CD4-positive, alpha-beta memory T cell (primary cell): Measurements from ENCODE around the gene SERP1. TPM values are rescaled to one million over a fixed set of nuclear protein-coding genes. Genes with fewer than 3 reads are reported as not detected.

Experiments
- CTCF ChIA-PET: fragments of 350-600 bp; sonication (Branson Sonifier 250); formaldehyde crosslinking; loops from one replicate; lab custom pipeline; 2021; ENCODE audit warnings: inconsistent platforms; ENCODE audit not compliant: partially characterized antibody; lab: Charles Lee
- POLR2A ChIA-PET: fragments of 350-600 bp; sonication (Branson Sonifier 250); formaldehyde crosslinking; loops from one replicate; lab custom pipeline; 2021; ENCODE audit not compliant: partially characterized antibody; lab: Charles Lee
- DNase-seq, 5 donors: peaks; one replicate each; pipeline versions ENCODE4 v3.0.0 to v3.0.0-alpha.2; 2020 to 2022; ENCODE audit warnings: mixed read lengths in 1 of 5
- H3K27ac ChIP-seq: one replicate; pipeline ENCODE4 v1.7.0; 2013; ENCODE audit warnings: low read depth, low read length
- H3K27me3 ChIP-seq: 2 replicates; pipeline ENCODE4 v1.7.0; 2013; ENCODE audit warnings: mild to moderate bottlenecking, low read length, moderate library complexity; ENCODE audit not compliant: insufficient read depth
- H3K36me3 ChIP-seq: 2 replicates; pipeline ENCODE4 v1.7.0; 2013; ENCODE audit warnings: mild to moderate bottlenecking, low read length, moderate library complexity; ENCODE audit not compliant: insufficient read depth
- H3K4me1 ChIP-seq: 2 replicates; pipeline ENCODE4 v1.7.0; 2013; ENCODE audit warnings: mild to moderate bottlenecking, low read length, moderate library complexity; ENCODE audit not compliant: insufficient read depth
- H3K4me3 ChIP-seq, 2 donors: one replicate each; pipeline ENCODE4 v1.7.0; 2013; ENCODE audit warnings: low read length in 2 of 2, mild to moderate bottlenecking in 1 of 2
- H3K9me3 ChIP-seq, 2 donors: one replicate each; pipeline ENCODE4 v1.7.0; 2013; ENCODE audit warnings: low read length in 2 of 2, control low read depth in 1 of 2; ENCODE audit not compliant: control insufficient read depth in 1 of 2
- H3K27ac Mint-ChIP-seq, 7 donors: one replicate each; pipeline ENCODE4 v1.8.0; 2020 to 2021; ENCODE audit warnings: mixed read lengths in 7 of 7, mild to moderate bottlenecking in 6 of 7, inconsistent platforms in 3 of 7, moderate library complexity in 3 of 7
- H3K27me3 Mint-ChIP-seq, 2 donors: one replicate each; pipeline ENCODE4 v1.8.0; 2020 to 2021; ENCODE audit warnings: mixed read lengths in 2 of 2
- H3K36me3 Mint-ChIP-seq, 2 donors: one replicate each; pipeline ENCODE4 v1.8.0; 2020 to 2021; ENCODE audit warnings: mixed read lengths in 2 of 2, inconsistent platforms in 1 of 2, mild to moderate bottlenecking in 1 of 2
- H3K4me1 Mint-ChIP-seq, 4 donors: one replicate each; pipeline ENCODE4 v1.8.0; 2020 to 2021; ENCODE audit warnings: mixed read lengths in 4 of 4, mild to moderate bottlenecking in 1 of 4
- H3K4me3 Mint-ChIP-seq, 8 donors: one replicate each; pipeline ENCODE4 v1.8.0; 2020 to 2021; ENCODE audit warnings: mixed read lengths in 8 of 8, mild to moderate bottlenecking in 7 of 8, moderate library complexity in 6 of 8, inconsistent platforms in 3 of 8
- H3K9me3 Mint-ChIP-seq, 8 donors: one replicate each; pipeline ENCODE4 v1.8.0; 2020 to 2021; ENCODE audit warnings: mixed read lengths in 8 of 8, mild to moderate bottlenecking in 5 of 8, inconsistent platforms in 3 of 8, moderate library complexity in 1 of 8
- intact Hi-C: fragments of 100-400 bp; cut with micrococcal nuclease; formaldehyde crosslinking; loops from one replicate; pipeline ENCODE4 v1.15.1; 2023
- polyA plus RNA-seq, 2 donors: library from polyadenylated mRNA; unstranded; fragments of 300-500 nt; fragmentation: Illumina TruSeq; gene quantifications; one replicate each; pipeline ENCODE4 v1.2.3, GENCODE V29; 2021
- total RNA-seq, 2 experiments: library from RNA; stranded (reverse); gene quantifications; one replicate each; pipeline ENCODE4 v1.2.3, GENCODE V29; 2021

Gene SERP1
- total and polyA plus RNA-seq, 4 experiments from 2014 or later = 107 to 129 (median 125) TPM

DNA sequence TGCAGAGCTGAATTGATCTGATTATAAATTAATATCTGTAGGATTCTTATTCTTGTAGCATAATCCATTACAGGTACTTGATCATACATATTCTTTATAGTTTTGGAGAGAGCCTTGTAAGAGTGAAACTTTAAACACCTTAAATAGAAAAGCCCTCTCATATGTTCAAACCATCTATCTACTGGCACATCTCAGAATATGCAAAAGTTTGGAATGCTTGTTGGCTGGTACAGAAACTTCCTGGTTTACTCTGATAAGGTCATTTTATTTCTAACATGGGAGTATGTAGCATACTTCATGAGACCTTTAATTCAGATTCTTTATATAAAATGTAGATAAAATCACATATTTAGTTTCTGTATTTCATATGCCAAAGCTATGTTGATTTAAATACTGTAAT lies 34.9 kb upstream of the SERP1 start:
- Mint-ChIP-seq H3K4me1 (peaks cover 11 to 22% (median 17%) of the 10 kb centered on the region in 4 donors), H3K27me3 (no peaks in the 10 kb centered on the region), H3K36me3 (peaks cover 37 to 65% of the 10 kb centered on the region in 2 donors), H3K9me3 (no peaks in the 10 kb centered on the region), H3K27ac (peak overlapping the region in 1 of 7 donors; percentile 61), H3K4me3 (no peak overlapping the region)
- POLR2A ChIA-PET = no interaction called here
- H3K4me3 ChIP-seq = no peak overlapping the region
- no peaks in the 10 kb centered on the region for H3K27me3 ChIP-seq
- CTCF ChIA-PET = no interaction called here
- DNase-seq = no peak
- peaks cover 12% of the 10 kb centered on the region for H3K4me1 ChIP-seq
- peaks cover 24% of the 10 kb centered on the region for H3K36me3 ChIP-seq
- no peaks in the 10 kb centered on the region for H3K9me3 ChIP-seq
- no peak overlapping the region for H3K27ac ChIP-seq
- intact Hi-C loops = no loop called here

DNA sequence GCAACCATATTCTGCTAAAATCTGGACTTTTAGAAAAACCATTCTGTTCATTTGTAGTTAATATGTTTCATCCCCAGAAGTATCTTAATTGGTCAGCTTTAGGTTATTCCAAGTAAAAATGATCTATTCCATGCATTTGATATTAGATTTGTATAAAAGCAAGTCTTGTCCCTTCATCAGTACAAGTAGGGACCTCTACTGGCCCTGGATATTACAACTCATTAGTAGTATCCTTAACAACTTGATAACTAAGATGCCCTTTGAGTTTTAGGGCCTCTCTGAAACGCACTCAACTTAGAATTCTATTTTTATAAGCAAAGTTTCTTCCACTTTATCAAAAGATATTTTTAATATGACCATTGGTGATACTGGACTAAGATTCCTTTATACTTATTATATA lies 31.6 kb upstream of the SERP1 start:
- H3K27ac Mint-ChIP-seq = peak overlapping the region in 3 of 7 donors; percentile 30 to 77 (median 42)

GRCh38 chr3:150567328-150567727 lies 21.0 kb upstream of the SERP1 start:
- ChIA-PET POLR2A (no interaction called here), CTCF (no interaction called here)

More for the DNA sequence above, 31.6 kb upstream of the SERP1 start:
- Histone ChIP-seq H3K36me3 (peaks cover 25% of the 10 kb centered on the region), H3K4me1 (peaks cover 28% of the 10 kb centered on the region), H3K4me3 (no peak overlapping the region), H3K27ac (no peak overlapping the region), H3K27me3 (no peaks in the 10 kb centered on the region), H3K9me3 (no peaks in the 10 kb centered on the region)
- Mint-ChIP-seq H3K4me3 (peak overlapping the region in 1 of 8 donors; percentile 25), H3K36me3 (peaks cover 33 to 67% of the 10 kb centered on the region in 2 donors), H3K27me3 (no peaks in the 10 kb centered on the region), H3K4me1 (peaks cover 22 to 40% (median 35%) of the 10 kb centered on the region in 4 donors), H3K9me3 (no peaks in the 10 kb centered on the region)
- CTCF ChIA-PET = interaction anchor here (0.9 to 1.5 kb wide), 3 partner anchors 8 to 170 kb away, joined by 3 read pairs; partner anchors contain the start of genes SELENOT and TSC22D2
- DNase-seq = no peak
- POLR2A ChIA-PET = interaction anchor here (0.7 to 3.9 kb wide), 3 partner anchors 25 to 126 kb away, joined by 3 to 20 read pairs (median 9); partner anchors contain the start of genes EIF2A, ERICH6, SELENOT and SERP1
- intact Hi-C loops = no loop called here

DNA sequence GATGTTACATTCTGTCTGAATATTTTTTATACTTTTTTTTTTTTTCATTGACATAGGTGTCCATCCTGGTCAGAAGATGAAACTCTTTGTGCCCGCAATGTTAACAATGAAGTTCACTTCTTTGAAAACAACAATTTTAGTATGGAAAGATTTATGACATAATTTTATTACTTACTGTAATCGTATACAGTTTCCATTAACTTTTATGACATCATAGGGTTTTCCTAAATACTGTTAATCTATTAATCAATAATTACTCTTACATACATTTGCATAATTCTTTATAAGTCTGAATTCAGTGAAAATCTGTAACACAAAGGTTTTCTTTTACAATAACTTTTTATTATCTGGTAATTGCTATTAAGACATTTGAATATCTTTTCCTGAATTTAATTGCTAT lies 17.9 kb upstream of the SERP1 start:
- Mint-ChIP-seq H3K36me3 (peaks cover 25 to 45% of the 10 kb centered on the region in 2 donors), H3K4me3 (no peak overlapping the region), H3K4me1 (peaks cover 0 to 5% (median 4%) of the 10 kb centered on the region in 4 donors), H3K9me3 (no peaks in the 10 kb centered on the region), H3K27me3 (no peaks in the 10 kb centered on the region), H3K27ac (no peak overlapping the region)
- no peaks in the 10 kb centered on the region for H3K4me1 ChIP-seq
- H3K27me3 ChIP-seq = no peaks in the 10 kb centered on the region
- intact Hi-C loops = no loop called here
- no peaks in the 10 kb centered on the region for H3K9me3 ChIP-seq
- H3K27ac ChIP-seq = no peak overlapping the region
- DNase-seq = no peak
- ChIA-PET POLR2A (no interaction called here), CTCF (no interaction called here)
- no peak overlapping the region for H3K4me3 ChIP-seq
- H3K36me3 ChIP-seq = peaks cover 30% of the 10 kb centered on the region

More at GRCh38 chr3:150567328-150567727, 21.0 kb upstream of the SERP1 start:
- Mint-ChIP-seq H3K4me1 (peaks cover 0 to 2% (median under 1%) of the 10 kb centered on the region in 4 donors), H3K9me3 (no peaks in the 10 kb centered on the region), H3K27ac (peak overlapping the region in 1 of 7 donors; percentile 13), H3K27me3 (no peaks in the 10 kb centered on the region), H3K36me3 (peaks cover 30 to 55% of the 10 kb centered on the region in 2 donors), H3K4me3 (no peak overlapping the region)
- intact Hi-C loops = no loop called here
- Histone ChIP-seq H3K4me3 (no peak overlapping the region), H3K27ac (no peak overlapping the region), H3K9me3 (no peaks in the 10 kb centered on the region), H3K27me3 (no peaks in the 10 kb centered on the region), H3K36me3 (peaks cover 41% of the 10 kb centered on the region), H3K4me1 (no peaks in the 10 kb centered on the region)
- no peak for DNase-seq

DNA sequence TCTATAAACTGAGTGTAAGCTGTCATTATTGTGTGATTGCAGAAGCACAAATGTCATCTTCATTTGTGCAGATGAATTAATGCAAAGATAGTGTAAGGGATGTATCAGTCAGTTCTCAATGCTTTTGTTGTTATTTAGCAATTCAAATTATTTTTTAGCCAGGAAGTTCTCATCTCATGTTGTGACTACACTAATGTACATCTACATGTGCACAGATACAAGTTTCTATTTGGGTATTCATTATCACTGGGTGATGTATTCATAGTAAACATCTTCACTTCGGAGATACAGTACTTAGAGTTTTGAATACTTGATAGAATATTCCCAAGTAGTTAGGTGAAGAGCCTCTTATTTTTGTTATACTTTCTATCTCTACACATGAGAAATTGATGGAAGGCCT lies 11.4 kb upstream of the SERP1 start:
- H3K27ac ChIP-seq = no peak overlapping the region
- peak overlapping the region in 3 of 7 donors; percentile 25 to 53 (median 39) for H3K27ac Mint-ChIP-seq
- intact Hi-C loops = no loop called here

DNA sequence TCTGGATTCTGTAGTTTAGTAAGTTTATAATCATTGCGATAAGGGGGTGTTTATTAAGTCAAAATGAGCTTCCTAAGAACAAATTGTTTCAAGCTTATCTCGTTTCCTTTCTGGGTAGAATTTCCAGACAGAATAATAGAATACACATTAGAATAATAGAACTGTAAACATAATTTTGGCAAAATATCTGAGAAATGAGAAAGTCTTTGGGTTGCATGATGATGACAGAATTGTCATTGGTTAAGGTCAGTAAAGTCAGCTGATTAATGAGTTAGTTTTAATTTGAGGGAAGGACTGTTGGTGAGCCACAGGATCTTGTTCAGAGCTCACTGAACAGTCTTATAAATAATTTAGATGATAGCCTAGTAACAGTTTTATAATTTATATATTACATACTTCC lies 10.5 kb upstream of the SERP1 start:
- ChIA-PET CTCF (interaction anchor here (1.0 to 1.2 kb wide), 2 partner anchors 30 to 46 kb away, joined by 3 read pairs; partner anchors contain the start of gene SELENOT), POLR2A (interaction anchor here (0.9 to 1.3 kb wide), 2 partner anchors 11 to 204 kb away, joined by 3 to 5 read pairs; partner anchors contain the start of gene SERP1)
- Histone ChIP-seq H3K27ac (no peak overlapping the region), H3K36me3 (peaks cover 14% of the 10 kb centered on the region), H3K27me3 (no peaks in the 10 kb centered on the region), H3K4me1 (no peaks in the 10 kb centered on the region), H3K9me3 (no peaks in the 10 kb centered on the region), H3K4me3 (no peak overlapping the region)
- Mint-ChIP-seq H3K27me3 (no peaks in the 10 kb centered on the region), H3K27ac (peak overlapping the region in 2 of 7 donors; percentile 25 to 33), H3K36me3 (peaks cover 36 to 55% of the 10 kb centered on the region in 2 donors), H3K9me3 (no peaks in the 10 kb centered on the region), H3K4me3 (no peak overlapping the region), H3K4me1 (peaks cover 23 to 32% (median 26%) of the 10 kb centered on the region in 4 donors)
- intact Hi-C loops = no loop called here
- DNase-seq = no peak

More for the DNA sequence above, 11.4 kb upstream of the SERP1 start:
- Mint-ChIP-seq H3K4me3 (no peak overlapping the region), H3K27me3 (no peaks in the 10 kb centered on the region), H3K4me1 (peaks cover 23 to 32% (median 26%) of the 10 kb centered on the region in 4 donors), H3K36me3 (peaks cover 36 to 53% of the 10 kb centered on the region in 2 donors), H3K9me3 (no peaks in the 10 kb centered on the region)
- no peak overlapping the region for H3K4me3 ChIP-seq
- H3K4me1 ChIP-seq = no peaks in the 10 kb centered on the region
- H3K9me3 ChIP-seq = no peaks in the 10 kb centered on the region
- CTCF ChIA-PET = no interaction called here
- DNase-seq = no peak
- no peaks in the 10 kb centered on the region for H3K27me3 ChIP-seq
- POLR2A ChIA-PET = interaction anchor here (0.9 to 1.3 kb wide), 2 partner anchors 12 to 203 kb away, joined by 3 to 5 read pairs; partner anchors contain the start of gene SERP1
- H3K36me3 ChIP-seq = peaks cover 14% of the 10 kb centered on the region

DNA sequence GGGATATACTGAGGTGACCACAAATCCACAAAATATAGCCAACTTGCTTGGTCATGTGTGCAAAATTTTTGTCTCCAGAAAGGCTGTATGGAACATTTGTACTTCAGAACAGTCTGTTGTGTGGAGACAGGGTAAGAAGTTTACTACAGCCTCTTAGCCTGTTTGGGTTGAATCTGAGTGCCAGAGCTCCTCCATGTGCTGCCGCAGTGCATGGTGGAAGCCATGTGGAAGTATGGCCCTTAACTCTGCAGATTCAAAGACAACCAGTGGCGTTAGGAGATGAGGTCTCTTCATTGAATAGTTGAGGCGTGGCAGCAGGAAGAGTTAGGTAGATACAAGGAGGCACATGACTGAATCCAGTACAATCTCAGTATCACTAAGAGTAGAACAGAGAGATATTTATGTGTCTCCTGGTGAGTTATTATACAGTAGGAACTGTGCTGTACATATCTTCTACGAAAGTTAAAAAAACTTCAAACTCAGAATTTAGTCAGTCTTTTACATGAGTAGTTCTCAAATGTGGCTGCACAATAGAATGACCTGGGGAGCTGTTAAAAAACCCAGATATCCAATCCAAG lies 9.7 kb upstream of the SERP1 start:
- no peak overlapping the region for H3K4me3 ChIP-seq
- no peak overlapping the region for H3K27ac ChIP-seq
- CTCF ChIA-PET = interaction anchor here (1.0 to 1.2 kb wide), 2 partner anchors 29 to 47 kb away, joined by 3 read pairs; partner anchors contain the start of gene SELENOT
- DNase-seq = no peak
- Mint-ChIP-seq H3K4me1 (peaks cover 25 to 36% (median 29%) of the 10 kb centered on the region in 4 donors), H3K36me3 (peaks cover 36 to 55% of the 10 kb centered on the region in 2 donors), H3K27ac (peak overlapping the region in 3 of 7 donors; percentile 9 to 81 (median 41)), H3K9me3 (peaks cover 0 to under 1% (median 0%) of the 10 kb centered on the region in 8 donors), H3K4me3 (peak overlapping the region in 1 of 8 donors; percentile 35), H3K27me3 (no peaks in the 10 kb centered on the region)
- H3K36me3 ChIP-seq = peaks cover 14% of the 10 kb centered on the region
- POLR2A ChIA-PET = no interaction called here
- H3K9me3 ChIP-seq = no peaks in the 10 kb centered on the region
- intact Hi-C loops = no loop called here
- no peaks in the 10 kb centered on the region for H3K27me3 ChIP-seq
- no peaks in the 10 kb centered on the region for H3K4me1 ChIP-seq
